SK-N-MC (cell line): ENCODE results near the gene HPS5.

Experiments used
- EZH2 ChIP-seq: fragments of 200-600 bp; sonication (generic); IDR thresholded peaks from one replicate; pipeline ENCODE4 v1.6.1; 2017; ENCODE audit warnings: antibody characterized with exemption
- FOXP2 ChIP-seq: optimal IDR thresholded peaks from 2 replicates; pipeline ENCODE3; 2011; ENCODE audit warnings: mild to moderate bottlenecking, moderate library complexity; ENCODE audit not compliant: insufficient read depth; ENCODE audit errors: extremely low read length, control extremely low read depth
- POLR2AphosphoS5 ChIP-seq: IDR thresholded peaks from 2 replicates; pipeline ENCODE4 v1.6.1; 2012; ENCODE audit warnings: mild to moderate bottlenecking, low read depth, low read length, borderline replicate concordance

DNA sequence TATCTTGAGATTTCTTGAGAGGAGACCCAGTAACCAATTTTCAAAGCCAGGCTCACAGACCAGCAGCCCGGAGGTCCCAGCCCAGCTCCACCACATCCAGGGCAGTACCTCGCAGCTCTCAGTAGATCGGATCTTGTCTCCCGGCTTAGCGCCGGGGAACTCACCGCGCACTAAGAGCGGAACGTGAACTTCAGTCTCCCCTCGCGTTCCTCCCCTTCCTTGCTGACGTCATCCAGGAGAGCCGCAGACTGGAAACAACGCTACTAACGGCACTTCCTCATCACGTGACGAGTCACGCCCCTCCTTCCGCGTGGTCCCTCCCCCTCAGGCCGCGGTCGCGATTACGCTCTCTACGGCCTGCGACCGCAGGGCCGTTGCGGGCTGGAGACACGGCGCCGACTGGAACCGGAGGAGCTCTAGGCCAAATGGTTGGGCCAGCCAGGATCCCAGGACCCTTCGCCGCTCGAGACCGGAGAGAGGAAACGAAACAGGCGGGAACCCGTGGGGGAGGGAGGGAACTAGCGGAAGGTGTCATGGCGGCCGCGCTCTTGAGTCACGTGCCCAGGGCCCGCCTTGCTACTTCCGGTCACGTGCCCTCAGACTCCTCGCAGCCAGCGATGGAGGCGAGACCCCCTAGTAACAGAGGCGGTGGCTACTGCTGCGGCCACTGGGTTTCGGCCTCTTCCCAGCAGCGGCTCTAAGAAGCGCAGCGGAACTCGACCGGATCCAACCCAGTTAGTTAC lies at the start of gene HPS5, which contains the start of gene GTF2H1:
- TF ChIP-seq EZH2 (no peak), POLR2AphosphoS5 (peak; percentile 89), FOXP2 (no peak)
